ENCODE data around the gene NGF. TPM values are rescaled to one million over a fixed set of nuclear protein-coding genes. Genes with fewer than 3 reads are reported as not detected.

The NGF gene
- total and polyA plus RNA-seq, 2 experiments from 2014 or later: 0.48 TPM; not detected in 1

GRCh38 chr1:115341948-115342347, 3.9 kb upstream of the NGF start:
- TF ChIP-seq CTCF (IDR thresholded peaks at IDR 0.05; ENCODE audit: low read depth, low read length): no peak
- no peak overlapping the region for H3K27ac ChIP-seq
- no peak for DNase-seq (ENCODE audit: low read depth in 1 of 2, low spot score in 1 of 2)
- H3K36me3 ChIP-seq: no peaks in the 10 kb centered on the region
- peaks cover 28% of the 10 kb centered on the region for H3K27me3 ChIP-seq
- H3K9me3 ChIP-seq (ENCODE audit: low read depth): no peaks in the 10 kb centered on the region
- no peak overlapping the region for H3K4me3 ChIP-seq
- H3K4me1 ChIP-seq (ENCODE audit: low read depth): peaks cover 14% of the 10 kb centered on the region

- no peak for TF ChIP-seq CTCF (IDR thresholded peaks at IDR 0.05; ENCODE audit: low read depth, low read length)
- H3K4me3 ChIP-seq: no peak overlapping the region
- no peaks in the 10 kb centered on the region for H3K9me3 ChIP-seq (ENCODE audit: low read depth)
These were observed 2.8 kb upstream of the NGF start for GRCh38 chr1:115340879-115341278.

GRCh38 chr1:115338457-115338820, 390 bp upstream of the NGF start:
- Histone ChIP-seq H3K27ac (no peak overlapping the region), H3K4me3 (peak overlapping the region; percentile 34), H3K9me3 (ENCODE audit: low read depth) (no peaks in the 10 kb centered on the region), H3K27me3 (peaks cover 30% of the 10 kb centered on the region), H3K36me3 (no peaks in the 10 kb centered on the region), H3K4me1 (ENCODE audit: low read depth) (peaks cover 16% of the 10 kb centered on the region)
- no peak for TF ChIP-seq CTCF (IDR thresholded peaks at IDR 0.05; ENCODE audit: low read depth, low read length)
- peak in 1 of 2 donors; percentile 41 for DNase-seq (ENCODE audit: low read depth in 1 of 2, low spot score in 1 of 2)

More at GRCh38 chr1:115340879-115341278, 2.8 kb upstream of the NGF start:
- Histone ChIP-seq H3K36me3 (no peaks in the 10 kb centered on the region), H3K27ac (no peak overlapping the region), H3K4me1 (ENCODE audit: low read depth) (peaks cover 16% of the 10 kb centered on the region), H3K27me3 (peaks cover 30% of the 10 kb centered on the region)
- DNase-seq (ENCODE audit: low read depth in 1 of 2, low spot score in 1 of 2): peak in 1 of 2 donors; percentile 41

GRCh38 chr1:115337276-115337632, 795 bp downstream of the NGF start:
- Histone ChIP-seq H3K4me3 (peak overlapping the region; percentile 34), H3K9me3 (ENCODE audit: low read depth) (no peaks in the 10 kb centered on the region), H3K4me1 (ENCODE audit: low read depth) (peaks cover 16% of the 10 kb centered on the region), H3K27ac (no peak overlapping the region), H3K36me3 (no peaks in the 10 kb centered on the region), H3K27me3 (peaks cover 35% of the 10 kb centered on the region)
- DNase-seq (ENCODE audit: low read depth in 1 of 2, low spot score in 1 of 2): no peak
- no peak for TF ChIP-seq CTCF (IDR thresholded peaks at IDR 0.05; ENCODE audit: low read depth, low read length)

GRCh38 chr1:115336741-115337140, 1.3 kb downstream of the NGF start:
- Histone ChIP-seq H3K4me1 (ENCODE audit: low read depth) (peaks cover 16% of the 10 kb centered on the region), H3K36me3 (no peaks in the 10 kb centered on the region), H3K27me3 (peaks cover 38% of the 10 kb centered on the region), H3K4me3 (peak overlapping the region; percentile 34), H3K9me3 (ENCODE audit: low read depth) (no peaks in the 10 kb centered on the region), H3K27ac (no peak overlapping the region)
- DNase-seq (ENCODE audit: low read depth in 1 of 2, low spot score in 1 of 2): no peak
- no peak for TF ChIP-seq CTCF (IDR thresholded peaks at IDR 0.05; ENCODE audit: low read depth, low read length)

Measured in cardiac muscle cell (in vitro differentiated cells and primary cell).